Keratinocyte (primary cell): Measurements from ENCODE around the gene CRLF2. TPM values are rescaled to one million over a fixed set of nuclear protein-coding genes. Genes with fewer than 3 reads are reported as not detected.

Experiments used
- DNase-seq: peaks from one replicate; pipeline ENCODE4 v3.0.0-alpha.2; 2011; ENCODE audit warnings: low read depth, missing footprints, low spot score
- FAIRE-seq: peaks from 2 replicates; lab custom pipeline; 2011; peaks lifted over from hg19 to GRCh38; lab: Jason Lieb, UNC
- H2AFZ ChIP-seq: 2 replicates; pipeline ENCODE4 v1.6.0; 2012; ENCODE audit warnings: low read length, control low read depth, inconsistent platforms; ENCODE audit not compliant: control insufficient read depth
- H3K27ac ChIP-seq: 2 replicates; pipeline ENCODE4 v1.5.1; 2011; ENCODE audit warnings: low read length; ENCODE audit not compliant: control insufficient read depth, insufficient read depth
- H3K27me3 ChIP-seq: 3 replicates; pipeline ENCODE4 v1.6.0; 2011; ENCODE audit warnings: low read length; ENCODE audit not compliant: control insufficient read depth, insufficient read depth; ENCODE audit errors: extremely low read depth
- H3K36me3 ChIP-seq, 2 experiments: 2 replicates in 1 of 2; 3 replicates in 1 of 2; pipeline ENCODE4 v1.5.1; 2011; ENCODE audit warnings: low read length in 2 of 2, mild to moderate bottlenecking in 1 of 2; ENCODE audit not compliant: control insufficient read depth in 2 of 2, insufficient read depth in 2 of 2; ENCODE audit errors: extremely low read depth in 1 of 2
- H3K4me1 ChIP-seq: 3 replicates; pipeline ENCODE4 v1.5.1; 2011; ENCODE audit warnings: low read length; ENCODE audit not compliant: control insufficient read depth, insufficient read depth; ENCODE audit errors: extremely low read depth
- H3K4me2 ChIP-seq: 3 replicates; pipeline ENCODE4 v1.6.0; 2011; ENCODE audit warnings: low read depth, low read length; ENCODE audit not compliant: control insufficient read depth, insufficient read depth; ENCODE audit errors: extremely low read depth
- H3K4me3 ChIP-seq, 3 experiments: fragments of 200-600 bp in 1 of 3; sonication (generic) in 1 of 3; 2 replicates in 2 of 3; 3 replicates in 1 of 3; pipeline ENCODE4 v1.5.1; 2011 to 2016; ENCODE audit warnings: low read length in 3 of 3, mild to moderate bottlenecking in 3 of 3, control low read depth in 2 of 3, inconsistent platforms in 1 of 3, low read depth in 1 of 3, mixed read lengths in 1 of 3, mixed run types in 1 of 3, moderate library complexity in 1 of 3; ENCODE audit not compliant: control insufficient read depth in 2 of 3, insufficient read depth in 2 of 3; ENCODE audit errors: extremely low read depth in 1 of 3
- H3K79me2 ChIP-seq: 2 replicates; pipeline ENCODE4 v1.6.0; 2012; ENCODE audit warnings: low read length; ENCODE audit not compliant: control insufficient read depth, insufficient read depth
- H3K9ac ChIP-seq: 3 replicates; pipeline ENCODE4 v1.6.0; 2011; ENCODE audit warnings: low read length; ENCODE audit not compliant: control insufficient read depth, insufficient read depth; ENCODE audit errors: extremely low read depth
- H3K9me1 ChIP-seq: 3 replicates; pipeline ENCODE4 v1.6.0; 2011; ENCODE audit warnings: low read length; ENCODE audit not compliant: control insufficient read depth, insufficient read depth; ENCODE audit errors: extremely low read depth
- H3K9me3 ChIP-seq: 2 replicates; pipeline ENCODE4 v1.5.1; 2012; ENCODE audit warnings: low read depth, low read length; ENCODE audit not compliant: control insufficient read depth
- H4K20me1 ChIP-seq: 3 replicates; pipeline ENCODE4 v1.6.0; 2011; ENCODE audit warnings: low read length; ENCODE audit not compliant: control insufficient read depth, insufficient read depth; ENCODE audit errors: extremely low read depth
- EZH2 ChIP-seq: IDR thresholded peaks from one replicate; pipeline ENCODE4 v1.6.1; 2012; ENCODE audit warnings: inconsistent platforms, mild to moderate bottlenecking, low read length, moderate library complexity
- dilution Hi-C: fragments of 300-500 bp; cut with MboI; formaldehyde crosslinking; loops from one replicate; pipeline ENCODE4 v1.7.0; 2020; ENCODE audit warnings: low sequenced_read_pairs; ENCODE audit not compliant: extremely low pct_ligation_motif_present
- polyA plus RNA-seq, 5 experiments: library from polyadenylated mRNA; depleted of rRNA in 3 of 5; stranded (reverse) in 3 of 5; stranded (forward) in 1 of 5; unstranded in 1 of 5; fragments of >200 nt; gene quantifications; 1 replicate in 1 of 5; 2 replicates in 3 of 5; 3 replicates in 1 of 5; pipeline versions ENCODE4 v1.2.1 to v1.2.3, GENCODE V29; 2011 to 2012; ENCODE audit warnings: missing spikeins in 2 of 5, low read depth in 1 of 5, low replicate concordance in 1 of 5
- TF ChIP-seq, protein P1 (sequence below), 3 experiments: IDR thresholded peaks in 1 of 3; conservative IDR thresholded peaks in 1 of 3; optimal IDR thresholded peaks in 1 of 3; 2 replicates in 2 of 3; 3 replicates in 1 of 3; pipeline versions ENCODE3 to v1.5.1; 2011; ENCODE audit warnings: low read length in 3 of 3, mild to moderate bottlenecking in 3 of 3, moderate library complexity in 2 of 3, control low read depth in 1 of 3, inconsistent platforms in 1 of 3; ENCODE audit not compliant: insufficient read depth in 2 of 3; ENCODE audit errors: extremely low read depth in 1 of 3

The CRLF2 gene
- polyA plus RNA-seq, 1 donor (not counting 4 experiments of a cell fraction or from before 2014, with no cell fraction given): not detected

DNA sequence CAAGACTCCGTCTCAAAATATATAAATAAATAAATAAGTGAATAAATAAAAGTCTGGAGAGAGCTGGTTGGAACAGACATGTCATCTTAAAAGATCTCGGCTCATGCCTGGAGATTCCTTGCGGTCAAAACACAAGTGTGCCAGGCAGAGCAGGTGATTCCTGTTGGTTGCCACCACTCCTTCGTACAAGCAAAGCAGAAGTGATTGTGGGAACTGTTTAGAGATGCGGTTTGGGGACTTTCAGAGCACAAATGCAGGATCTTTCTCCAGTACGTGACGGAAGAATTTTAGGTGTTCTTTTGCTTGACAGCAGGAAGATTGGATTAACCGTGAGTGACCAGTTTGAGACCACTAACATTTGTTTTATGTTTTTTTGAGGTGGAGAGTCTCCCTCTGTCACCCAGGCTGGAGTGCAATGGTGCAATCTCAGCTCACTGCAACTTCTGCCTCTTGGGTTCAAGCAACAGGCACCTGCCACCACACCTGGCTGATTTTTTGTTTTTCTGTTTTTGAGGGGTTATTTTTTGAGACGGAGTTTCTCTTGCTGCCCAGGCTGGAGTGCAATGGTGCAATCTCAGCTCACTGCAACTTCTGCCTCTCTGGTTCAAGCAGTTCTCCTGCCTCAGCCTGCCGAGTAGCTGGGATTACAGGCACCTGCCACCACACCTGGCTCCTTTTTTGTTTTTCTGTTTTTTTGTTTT lies 2.8 kb upstream of the CRLF2 start:
- dilution Hi-C loops: no loop called here
- no peak overlapping the region for H3K4me3 ChIP-seq
- no peaks in the 10 kb centered on the region for H3K27me3 ChIP-seq
- FAIRE-seq (no peak), DNase-seq (no peak)
- no peaks in the 10 kb centered on the region for H3K4me1 ChIP-seq
- TF ChIP-seq, protein P1, sequence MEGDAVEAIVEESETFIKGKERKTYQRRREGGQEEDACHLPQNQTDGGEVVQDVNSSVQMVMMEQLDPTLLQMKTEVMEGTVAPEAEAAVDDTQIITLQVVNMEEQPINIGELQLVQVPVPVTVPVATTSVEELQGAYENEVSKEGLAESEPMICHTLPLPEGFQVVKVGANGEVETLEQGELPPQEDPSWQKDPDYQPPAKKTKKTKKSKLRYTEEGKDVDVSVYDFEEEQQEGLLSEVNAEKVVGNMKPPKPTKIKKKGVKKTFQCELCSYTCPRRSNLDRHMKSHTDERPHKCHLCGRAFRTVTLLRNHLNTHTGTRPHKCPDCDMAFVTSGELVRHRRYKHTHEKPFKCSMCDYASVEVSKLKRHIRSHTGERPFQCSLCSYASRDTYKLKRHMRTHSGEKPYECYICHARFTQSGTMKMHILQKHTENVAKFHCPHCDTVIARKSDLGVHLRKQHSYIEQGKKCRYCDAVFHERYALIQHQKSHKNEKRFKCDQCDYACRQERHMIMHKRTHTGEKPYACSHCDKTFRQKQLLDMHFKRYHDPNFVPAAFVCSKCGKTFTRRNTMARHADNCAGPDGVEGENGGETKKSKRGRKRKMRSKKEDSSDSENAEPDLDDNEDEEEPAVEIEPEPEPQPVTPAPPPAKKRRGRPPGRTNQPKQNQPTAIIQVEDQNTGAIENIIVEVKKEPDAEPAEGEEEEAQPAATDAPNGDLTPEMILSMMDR (optimal IDR thresholded peaks at IDR 0.05 in 1 of 3, IDR thresholded peaks at IDR 0.05 in 1 of 3, conservative IDR thresholded peaks at IDR 0.05 in 1 of 3; ENCODE audit: extremely low read depth in 1 of 3, insufficient read depth in 2 of 3, low read length in 3 of 3): no peak
- TF ChIP-seq EZH2: no peak
- peaks cover 6% of the 10 kb centered on the region for H3K9me3 ChIP-seq
- H4K20me1 ChIP-seq: no peaks in the 10 kb centered on the region
- H2AFZ ChIP-seq: no peak overlapping the region
- no peak overlapping the region for H3K27ac ChIP-seq
- H3K36me3 ChIP-seq: no peaks in the 10 kb centered on the region
- H3K9ac ChIP-seq: no peak overlapping the region
- H3K4me2 ChIP-seq: no peak overlapping the region
- no peaks in the 10 kb centered on the region for H3K9me1 ChIP-seq
- H3K79me2 ChIP-seq: no peaks in the 10 kb centered on the region

DNA sequence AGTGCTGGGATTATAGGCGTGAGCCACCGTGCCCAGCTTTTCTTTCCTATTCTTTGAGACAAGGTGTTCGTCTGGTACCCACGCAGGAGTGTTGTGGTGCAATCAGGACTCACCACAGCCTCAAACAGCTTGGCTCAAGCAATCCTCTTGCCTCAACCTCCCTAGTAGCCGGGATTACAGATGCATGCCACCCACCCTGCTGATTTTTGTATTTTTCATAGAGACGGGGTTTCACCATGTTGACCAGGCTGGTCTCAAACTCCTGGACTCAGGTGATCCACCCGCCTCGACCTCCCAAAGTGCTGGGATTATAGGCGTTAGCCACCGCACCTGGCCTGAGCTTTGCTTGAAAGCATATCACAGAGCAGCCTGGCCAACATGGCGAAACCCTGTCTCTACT lies 1.5 kb upstream of the CRLF2 start:
- Histone ChIP-seq H3K9me1 (no peaks in the 10 kb centered on the region), H3K4me3 (no peak overlapping the region), H3K79me2 (no peaks in the 10 kb centered on the region), H4K20me1 (no peaks in the 10 kb centered on the region), H3K4me1 (no peaks in the 10 kb centered on the region), H3K36me3 (no peaks in the 10 kb centered on the region), H3K9ac (no peak overlapping the region), H3K27ac (no peak overlapping the region), H3K27me3 (no peaks in the 10 kb centered on the region), H3K4me2 (no peak overlapping the region), H2AFZ (no peak overlapping the region), H3K9me3 (peaks cover 6% of the 10 kb centered on the region)
- no peak for DNase-seq
- no peak for FAIRE-seq
- TF ChIP-seq EZH2: no peak
- TF ChIP-seq, protein P1 (optimal IDR thresholded peaks at IDR 0.05 in 1 of 3, IDR thresholded peaks at IDR 0.05 in 1 of 3, conservative IDR thresholded peaks at IDR 0.05 in 1 of 3; ENCODE audit: extremely low read depth in 1 of 3, insufficient read depth in 2 of 3, low read length in 3 of 3): no peak
- dilution Hi-C loops: no loop called here
